ENCODE measurements around the gene PTPRCAP. TPM values are rescaled to one million over a fixed set of nuclear protein-coding genes. Genes with fewer than 3 reads are reported as not detected.

The PTPRCAP gene
- total and polyA plus RNA-seq, 2 donors from 2014 or later: 4.7 to 20.3 TPM

- no peaks in the 10 kb centered on the region for H3K36me3 ChIP-seq (ENCODE audit: control insufficient read depth in 2 of 3, insufficient read depth in 3 of 3, low read length in 3 of 3)
- no peak overlapping the region for H3K27ac ChIP-seq (ENCODE audit: low read depth in 2 of 2, low read length in 2 of 2)
- H3K4me3 ChIP-seq (ENCODE audit: low read length in 3 of 3): no peak overlapping the region
- no peak overlapping the region for H3K9ac ChIP-seq (ENCODE audit: low read length in 3 of 3)
- FAIRE-seq (no peak), DNase-seq (no peak)
- no peaks in the 10 kb centered on the region for H3K9me3 ChIP-seq (ENCODE audit: control insufficient read depth in 2 of 3, insufficient read depth in 1 of 3, low read length in 3 of 3)
- intact Hi-C loops (cut with DNase I): no loop called here
- H3K4me1 ChIP-seq (ENCODE audit: control insufficient read depth in 2 of 3, insufficient read depth in 2 of 3, low read depth in 1 of 3, low read length in 3 of 3): no peaks in the 10 kb centered on the region
- no peaks in the 10 kb centered on the region for H3K27me3 ChIP-seq (ENCODE audit: control insufficient read depth, insufficient read depth, low read length)
- no peak for TF ChIP-seq CTCF (IDR thresholded peaks at IDR 0.05; ENCODE audit: borderline replicate concordance, extremely low read depth, insufficient read depth)
Observed at GRCh38 chr11:67408437-67409200, 28.9 kb downstream of the PTPRCAP start.

GRCh38 chr11:67407688-67408163 is 29.8 kb downstream of the PTPRCAP start:
- Histone ChIP-seq H3K27ac (ENCODE audit: low read depth in 2 of 2, low read length in 2 of 2) (no peak overlapping the region), H3K9me3 (ENCODE audit: control insufficient read depth in 2 of 3, insufficient read depth in 1 of 3, low read length in 3 of 3) (no peaks in the 10 kb centered on the region), H3K36me3 (ENCODE audit: control insufficient read depth in 2 of 3, insufficient read depth in 3 of 3, low read length in 3 of 3) (no peaks in the 10 kb centered on the region), H3K4me3 (ENCODE audit: low read length in 3 of 3) (no peak overlapping the region), H3K4me1 (ENCODE audit: control insufficient read depth in 2 of 3, insufficient read depth in 2 of 3, low read depth in 1 of 3, low read length in 3 of 3) (no peaks in the 10 kb centered on the region), H3K27me3 (ENCODE audit: control insufficient read depth, insufficient read depth, low read length) (no peaks in the 10 kb centered on the region), H3K9ac (ENCODE audit: low read length in 3 of 3) (no peak overlapping the region)
- no peak for FAIRE-seq
- intact Hi-C loops (cut with DNase I): no loop called here
- no peak for TF ChIP-seq CTCF (IDR thresholded peaks at IDR 0.05; ENCODE audit: borderline replicate concordance, extremely low read depth, insufficient read depth)
- no peak for DNase-seq

- DNase-seq (no peak), FAIRE-seq (no peak)
- Histone ChIP-seq H3K4me3 (ENCODE audit: low read length in 3 of 3) (no peak overlapping the region), H3K4me1 (ENCODE audit: control insufficient read depth in 2 of 3, insufficient read depth in 2 of 3, low read depth in 1 of 3, low read length in 3 of 3) (peaks cover 0 to under 1% (median 0%) of the 10 kb centered on the region in 3 donors), H3K9me3 (ENCODE audit: control insufficient read depth in 2 of 3, insufficient read depth in 1 of 3, low read length in 3 of 3) (no peaks in the 10 kb centered on the region), H3K27ac (ENCODE audit: low read depth in 2 of 2, low read length in 2 of 2) (no peak overlapping the region), H3K27me3 (ENCODE audit: control insufficient read depth, insufficient read depth, low read length) (no peaks in the 10 kb centered on the region), H3K9ac (ENCODE audit: low read length in 3 of 3) (no peak overlapping the region), H3K36me3 (ENCODE audit: control insufficient read depth in 2 of 3, insufficient read depth in 3 of 3, low read length in 3 of 3) (no peaks in the 10 kb centered on the region)
- no peak for TF ChIP-seq CTCF (IDR thresholded peaks at IDR 0.05; ENCODE audit: borderline replicate concordance, extremely low read depth, insufficient read depth)
- intact Hi-C loops (cut with DNase I): no loop called here
Observed at GRCh38 chr11:67406969-67407687, 30.4 kb downstream of the PTPRCAP start.

Measured in kidney (tissue), 14 donors.